Subcutaneous abdominal adipose tissue (tissue), 5 donors: ENCODE measurements around the gene SFI1.
A peak's percentile ranks its signal among the peaks of the same experiment; 100 is the strongest.
"Not testable (repeated sequence)": the region's sequence is repeated elsewhere in the genome, so short reads cannot be mapped to it uniquely, and the experiment has no call there.

Source experiments
- H3K27ac ChIP-seq: one replicate; pipeline ENCODE4 v1.7.0; 2013; ENCODE audit warnings: low read depth, mild to moderate bottlenecking, inconsistent platforms, low read length, moderate library complexity
- H3K27me3 ChIP-seq, 5 donors: one replicate each; pipeline ENCODE4 v1.7.0; 2013; ENCODE audit warnings: low read length in 5 of 5, inconsistent platforms in 1 of 5; ENCODE audit not compliant: control insufficient read depth in 5 of 5, insufficient read depth in 4 of 5
- H3K36me3 ChIP-seq, 5 donors: one replicate each; pipeline ENCODE4 v1.7.0; 2013; ENCODE audit warnings: low read length in 5 of 5; ENCODE audit not compliant: control insufficient read depth in 5 of 5, insufficient read depth in 5 of 5
- H3K4me1 ChIP-seq, 5 donors: one replicate each; pipeline ENCODE4 v1.7.0; 2013; ENCODE audit warnings: low read length in 5 of 5, mild to moderate bottlenecking in 3 of 5, moderate library complexity in 1 of 5; ENCODE audit not compliant: control insufficient read depth in 5 of 5, insufficient read depth in 5 of 5
- H3K4me3 ChIP-seq, 5 donors: one replicate each; pipeline ENCODE4 v1.7.0; 2013; ENCODE audit warnings: low read length in 5 of 5, low read depth in 1 of 5
- H3K9ac ChIP-seq, 5 donors: one replicate each; pipeline ENCODE4 v1.7.0; 2013; ENCODE audit warnings: low read length in 5 of 5, mild to moderate bottlenecking in 4 of 5, moderate library complexity in 3 of 5
- H3K9me3 ChIP-seq, 5 donors: one replicate each; pipeline ENCODE4 v1.7.0; 2013; ENCODE audit warnings: low read length in 5 of 5; ENCODE audit not compliant: control insufficient read depth in 5 of 5
- donor health status: healthy.
- donor health status: healthy.
- donor health status: healthy.
- donor health status: healthy.
- donor health status: healthy.

SFI1 gene

GRCh38 chr22:31578171-31578570 is 81.8 kb downstream of the SFI1 start:
- no peak overlapping the region for H3K27ac ChIP-seq
- H3K27me3 ChIP-seq, result no peaks in the 10 kb centered on the region
- H3K9ac ChIP-seq, result no peak overlapping the region
- H3K4me3 ChIP-seq, result no peak overlapping the region
- H3K36me3 ChIP-seq, result peaks cover 2 to 33% (median 14%) of the 10 kb centered on the region in 5 donors
- H3K4me1 ChIP-seq, result peaks cover 2 to 25% (median 15%) of the 10 kb centered on the region in 5 donors
- H3K9me3 ChIP-seq, result no peaks in the 10 kb centered on the region

GRCh38 chr22:31579835-31580242 is 83.5 kb downstream of the SFI1 start:
- H3K4me3 ChIP-seq, result no peak overlapping the region
- H3K9me3 ChIP-seq, result no peaks in the 10 kb centered on the region
- peaks cover 3 to 34% (median 22%) of the 10 kb centered on the region in 5 donors for H3K36me3 ChIP-seq
- H3K4me1 ChIP-seq, result peaks cover 0 to 10% (median 5%) of the 10 kb centered on the region in 5 donors
- H3K27ac ChIP-seq, result no peak overlapping the region
- peak overlapping the region in 1 of 5 donors; percentile 33 for H3K9ac ChIP-seq
- no peaks in the 10 kb centered on the region for H3K27me3 ChIP-seq

GRCh38 chr22:31583861-31584485 is 87.6 kb downstream of the SFI1 start:
- Histone ChIP-seq H3K9me3 (peaks cover 0 to 6% (median 0%) of the 10 kb centered on the region in 5 donors), H3K4me3 (no peak overlapping the region), H3K9ac (no peak overlapping the region), H3K36me3 (peaks cover 3 to 35% (median 25%) of the 10 kb centered on the region in 5 donors), H3K27me3 (no peaks in the 10 kb centered on the region), H3K27ac (no peak overlapping the region), H3K4me1 (peaks cover 0 to 23% (median 10%) of the 10 kb centered on the region in 5 donors)

GRCh38 chr22:31584804-31585160 is 88.4 kb downstream of the SFI1 start:
- peaks cover 3 to 38% (median 23%) of the 10 kb centered on the region in 5 donors for H3K36me3 ChIP-seq
- H3K27ac ChIP-seq, result peak overlapping the region; percentile 77

GRCh38 chr22:31585161-31585859 is 89.0 kb downstream of the SFI1 start:
- Histone ChIP-seq H3K4me3 (no peak overlapping the region), H3K9me3 (peaks cover 0 to 6% (median 0%) of the 10 kb centered on the region in 5 donors), H3K27me3 (no peaks in the 10 kb centered on the region), H3K4me1 (peaks cover 0 to 23% (median 10%) of the 10 kb centered on the region in 5 donors), H3K9ac (no peak overlapping the region), H3K36me3 (peaks cover 3 to 37% (median 20%) of the 10 kb centered on the region in 5 donors), H3K27ac (peak overlapping the region; percentile 77)

More at GRCh38 chr22:31584804-31585160, 88.4 kb downstream of the SFI1 start:
- H3K27me3 ChIP-seq, result no peaks in the 10 kb centered on the region
- peaks cover 0 to 6% (median 0%) of the 10 kb centered on the region in 5 donors for H3K9me3 ChIP-seq
- no peak overlapping the region for H3K9ac ChIP-seq
- H3K4me3 ChIP-seq, result no peak overlapping the region
- peaks cover 0 to 23% (median 10%) of the 10 kb centered on the region in 5 donors for H3K4me1 ChIP-seq

- no peak overlapping the region for H3K4me3 ChIP-seq
- peak overlapping the region; percentile 77 for H3K27ac ChIP-seq
- H3K27me3 ChIP-seq, result no peaks in the 10 kb centered on the region
- H3K9ac ChIP-seq, result no peak overlapping the region
- peaks cover 0 to 23% (median 10%) of the 10 kb centered on the region in 5 donors for H3K4me1 ChIP-seq
- H3K36me3 ChIP-seq, result peaks cover 3 to 37% (median 20%) of the 10 kb centered on the region in 5 donors
- peaks cover 0 to 6% (median 0%) of the 10 kb centered on the region in 5 donors for H3K9me3 ChIP-seq
Observed at GRCh38 chr22:31586137-31586920, 90.0 kb downstream of the SFI1 start.

- H3K27ac ChIP-seq, result no peak overlapping the region
- H3K36me3 ChIP-seq, result peaks cover 3 to 33% (median 20%) of the 10 kb centered on the region in 5 donors
Observed at GRCh38 chr22:31588970-31589675, 92.8 kb downstream of the SFI1 start.

GRCh38 chr22:31590161-31590560 is 93.8 kb downstream of the SFI1 start:
- peaks cover 0 to 25% (median 12%) of the 10 kb centered on the region in 5 donors for H3K36me3 ChIP-seq
- H3K4me1 ChIP-seq, result peaks cover 0 to 19% (median 10%) of the 10 kb centered on the region in 5 donors

More at GRCh38 chr22:31588970-31589675, 92.8 kb downstream of the SFI1 start:
- no peak overlapping the region for H3K9ac ChIP-seq
- H3K4me1 ChIP-seq, result peaks cover 0 to 23% (median 10%) of the 10 kb centered on the region in 5 donors
- no peak overlapping the region for H3K4me3 ChIP-seq
- peaks cover 0 to 6% (median 0%) of the 10 kb centered on the region in 5 donors for H3K9me3 ChIP-seq
- H3K27me3 ChIP-seq, result no peaks in the 10 kb centered on the region

GRCh38 chr22:31595271-31595670 is 98.9 kb downstream of the SFI1 start:
- Histone ChIP-seq H3K4me1 (no peaks in the 10 kb centered on the region), H3K27ac (no peak overlapping the region), H3K4me3 (no peak overlapping the region), H3K36me3 (no peaks in the 10 kb centered on the region), H3K27me3 (no peaks in the 10 kb centered on the region), H3K9me3 (no peaks in the 10 kb centered on the region), H3K9ac (no peak overlapping the region)

More at GRCh38 chr22:31590161-31590560, 93.8 kb downstream of the SFI1 start:
- H3K9me3 ChIP-seq, H3K27ac ChIP-seq, H3K4me3 ChIP-seq, H3K9ac ChIP-seq, H3K27me3 ChIP-seq: not testable (repeated sequence)
